Fibroblast of the aortic adventitia (primary cell): ENCODE results near the gene TMPRSS4. TPM values are rescaled to one million over a fixed set of nuclear protein-coding genes. Genes with fewer than 3 reads are reported as not detected.

Experiments
- DNase-seq: peaks from one replicate; pipeline ENCODE4 v3.0.0-alpha.2; 2010; ENCODE audit warnings: low read depth
- H3K4me3 ChIP-seq: 2 replicates; pipeline ENCODE4 v1.5.1; 2011; ENCODE audit warnings: low read depth, mild to moderate bottlenecking, control low read depth, low read length, moderate library complexity
- total RNA-seq: library from RNA; depleted of rRNA; stranded (reverse); fragments of >200 nt; gene quantifications from 2 replicates; pipeline ENCODE4 v1.2.3, GENCODE V29; 2012; ENCODE audit warnings: low replicate concordance
- TF ChIP-seq, protein P1 (sequence below): IDR thresholded peaks from 2 replicates; pipeline ENCODE4 v1.5.1; 2011; ENCODE audit warnings: mild to moderate bottlenecking, low read length, control low read depth, inconsistent platforms; ENCODE audit not compliant: insufficient read depth

The TMPRSS4 gene, protein sequence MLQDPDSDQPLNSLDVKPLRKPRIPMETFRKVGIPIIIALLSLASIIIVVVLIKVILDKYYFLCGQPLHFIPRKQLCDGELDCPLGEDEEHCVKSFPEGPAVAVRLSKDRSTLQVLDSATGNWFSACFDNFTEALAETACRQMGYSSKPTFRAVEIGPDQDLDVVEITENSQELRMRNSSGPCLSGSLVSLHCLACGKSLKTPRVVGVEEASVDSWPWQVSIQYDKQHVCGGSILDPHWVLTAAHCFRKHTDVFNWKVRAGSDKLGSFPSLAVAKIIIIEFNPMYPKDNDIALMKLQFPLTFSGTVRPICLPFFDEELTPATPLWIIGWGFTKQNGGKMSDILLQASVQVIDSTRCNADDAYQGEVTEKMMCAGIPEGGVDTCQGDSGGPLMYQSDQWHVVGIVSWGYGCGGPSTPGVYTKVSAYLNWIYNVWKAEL
- total RNA-seq: not detected in 2 replicates

GRCh38 chr11:118076754-118077281, at the start of gene TMPRSS4:
Gene TMPRSS4, plus strand, starts transcription at chr11:118077078. Its CDS starts 225 bp downstream, at chr11:118077303.
- TF ChIP-seq, protein P1, sequence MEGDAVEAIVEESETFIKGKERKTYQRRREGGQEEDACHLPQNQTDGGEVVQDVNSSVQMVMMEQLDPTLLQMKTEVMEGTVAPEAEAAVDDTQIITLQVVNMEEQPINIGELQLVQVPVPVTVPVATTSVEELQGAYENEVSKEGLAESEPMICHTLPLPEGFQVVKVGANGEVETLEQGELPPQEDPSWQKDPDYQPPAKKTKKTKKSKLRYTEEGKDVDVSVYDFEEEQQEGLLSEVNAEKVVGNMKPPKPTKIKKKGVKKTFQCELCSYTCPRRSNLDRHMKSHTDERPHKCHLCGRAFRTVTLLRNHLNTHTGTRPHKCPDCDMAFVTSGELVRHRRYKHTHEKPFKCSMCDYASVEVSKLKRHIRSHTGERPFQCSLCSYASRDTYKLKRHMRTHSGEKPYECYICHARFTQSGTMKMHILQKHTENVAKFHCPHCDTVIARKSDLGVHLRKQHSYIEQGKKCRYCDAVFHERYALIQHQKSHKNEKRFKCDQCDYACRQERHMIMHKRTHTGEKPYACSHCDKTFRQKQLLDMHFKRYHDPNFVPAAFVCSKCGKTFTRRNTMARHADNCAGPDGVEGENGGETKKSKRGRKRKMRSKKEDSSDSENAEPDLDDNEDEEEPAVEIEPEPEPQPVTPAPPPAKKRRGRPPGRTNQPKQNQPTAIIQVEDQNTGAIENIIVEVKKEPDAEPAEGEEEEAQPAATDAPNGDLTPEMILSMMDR: no peak
- no peak within 1 kb of the TSS for H3K4me3 ChIP-seq

DNA sequence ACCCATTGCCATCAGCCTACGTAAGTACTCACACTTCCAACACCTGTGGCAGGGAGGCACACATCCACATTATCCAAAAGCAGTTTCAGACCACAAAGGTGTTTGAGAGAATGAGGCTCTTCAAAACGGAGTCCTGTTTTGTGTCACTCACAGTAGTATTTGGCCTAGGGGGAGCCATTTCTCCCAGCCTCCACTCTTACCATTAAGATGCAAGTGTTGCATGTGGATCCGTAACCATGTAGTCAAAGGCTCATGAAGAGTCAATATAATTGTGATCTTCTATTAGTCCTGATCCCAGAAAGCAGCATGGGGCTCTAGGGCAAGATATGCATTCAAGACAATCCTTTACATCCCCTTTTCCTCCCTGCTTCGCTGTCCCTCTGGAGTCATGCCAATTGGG, 49.2 kb upstream of the TMPRSS4 start:
- no peak overlapping the region for H3K4me3 ChIP-seq
- no peak for DNase-seq
- TF ChIP-seq, protein P1: no peak

More at GRCh38 chr11:118076754-118077281, at the start of gene TMPRSS4:
- DNase-seq: no peak

DNA sequence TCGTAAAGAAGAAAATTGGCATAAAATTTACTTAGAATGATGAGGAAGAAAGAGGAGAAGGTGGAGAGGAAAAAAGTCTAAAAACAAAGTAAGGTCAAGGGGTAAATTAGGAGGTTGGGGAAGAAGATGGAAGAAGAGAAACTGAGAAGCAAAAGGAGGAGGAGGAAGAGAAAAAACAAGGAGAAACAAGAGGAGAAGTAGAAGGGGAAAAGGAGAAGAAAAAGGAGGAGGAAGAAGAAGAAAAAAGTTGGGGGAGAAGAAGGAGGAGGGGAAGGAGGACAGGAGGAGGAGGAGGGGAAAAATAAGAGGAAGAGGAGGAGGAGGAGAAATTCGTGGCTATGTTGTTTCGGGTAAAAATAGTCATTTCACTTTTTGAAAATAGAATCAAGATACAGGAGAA, 48.3 kb upstream of the TMPRSS4 start:
- no peak overlapping the region for H3K4me3 ChIP-seq
- DNase-seq: no peak
- TF ChIP-seq, protein P1: no peak

DNA sequence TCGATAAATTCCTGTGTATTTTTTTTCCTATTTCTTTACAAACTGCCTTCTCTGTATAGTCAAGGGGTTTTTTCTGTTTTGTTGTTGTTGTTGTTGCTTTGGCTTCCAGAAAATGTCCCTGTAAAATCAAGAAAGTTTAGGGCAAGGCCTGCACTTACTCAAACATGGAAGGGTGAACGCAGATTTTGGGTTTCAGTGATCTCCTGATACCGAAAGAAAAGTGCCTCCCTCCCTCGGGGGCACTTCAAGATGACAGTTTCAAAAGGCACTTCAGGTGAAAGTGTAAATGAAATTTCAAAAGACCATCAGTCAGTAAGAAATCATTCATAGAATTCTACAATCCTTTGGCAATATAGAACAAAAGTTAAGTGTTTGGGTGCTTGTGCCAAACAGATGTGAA, 43.4 kb upstream of the TMPRSS4 start:
- TF ChIP-seq, protein P1: no peak
- no peak overlapping the region for H3K4me3 ChIP-seq
- DNase-seq: no peak

DNA sequence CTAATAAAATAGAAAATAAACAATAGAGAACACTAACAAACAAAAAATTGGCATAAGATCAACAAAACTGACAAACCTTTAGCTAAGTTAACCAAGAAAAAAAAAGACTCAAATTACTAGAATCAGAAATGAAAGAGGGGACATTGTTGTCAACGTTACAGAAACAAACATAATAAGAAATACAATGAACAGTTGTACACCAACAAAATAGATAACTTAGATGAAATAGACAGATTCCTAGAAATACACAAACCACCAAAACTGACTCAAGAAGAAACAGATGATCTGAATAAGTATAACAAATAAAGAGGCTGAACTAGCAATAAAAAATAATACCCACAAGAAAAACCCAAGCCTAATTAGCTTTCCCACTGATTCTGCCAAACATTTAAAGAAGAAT, 34.7 kb upstream of the TMPRSS4 start:
- H3K4me3 ChIP-seq: no peak overlapping the region
- no peak for DNase-seq
- TF ChIP-seq, protein P1: no peak

DNA sequence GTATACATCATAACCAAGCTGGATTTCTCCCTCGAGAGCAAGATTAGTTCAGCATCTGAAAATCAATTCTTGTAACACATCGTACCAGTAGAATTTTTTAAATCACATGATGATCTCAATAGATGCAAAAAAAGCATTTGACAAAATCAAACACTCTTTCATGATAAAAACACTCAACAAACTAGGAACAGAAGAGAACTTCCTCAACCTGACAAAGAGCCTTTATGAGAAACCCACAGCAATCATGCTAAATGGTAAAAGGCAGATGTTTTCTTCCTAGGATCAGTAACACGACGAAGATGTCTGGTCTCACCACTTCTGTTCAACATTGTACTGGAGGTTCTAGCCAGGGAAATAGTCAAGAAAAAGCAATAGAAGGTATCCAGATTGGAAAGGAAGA, 34.1 kb upstream of the TMPRSS4 start:
- TF ChIP-seq, protein P1: no peak
- DNase-seq: no peak
- H3K4me3 ChIP-seq: no peak overlapping the region
